Endodermal cell (in vitro differentiated cells): ENCODE results near the gene CAB39. TPM values are rescaled to one million over a fixed set of nuclear protein-coding genes. Genes with fewer than 3 reads are reported as not detected.

Source experiments
- DNase-seq: peaks from one replicate; pipeline ENCODE4 v3.0.0-alpha.2; 2017
- H3K27ac ChIP-seq: 2 replicates; pipeline ENCODE4 v1.5.1; 2013; ENCODE audit warnings: mild to moderate bottlenecking, low read depth, low read length, moderate library complexity
- H3K27me3 ChIP-seq: 2 replicates; pipeline ENCODE4 v1.6.1; 2013; ENCODE audit warnings: mild to moderate bottlenecking, low read length, moderate library complexity; ENCODE audit not compliant: insufficient read depth, control insufficient read depth, poor library complexity, severe bottlenecking
- H3K36me3 ChIP-seq: 2 replicates; pipeline ENCODE4 v1.7.0; 2013; ENCODE audit warnings: mild to moderate bottlenecking, low read length, moderate library complexity; ENCODE audit not compliant: control insufficient read depth, insufficient read depth
- H3K4me1 ChIP-seq: one replicate; pipeline ENCODE4 v1.7.0; 2013; ENCODE audit warnings: low read length; ENCODE audit not compliant: control insufficient read depth, insufficient read depth
- H3K4me3 ChIP-seq: 2 replicates; pipeline ENCODE4 v1.5.1; 2013; ENCODE audit warnings: mild to moderate bottlenecking, low read length, moderate library complexity
- H3K9ac ChIP-seq: 2 replicates; pipeline ENCODE4 v1.6.1; 2013; ENCODE audit warnings: mild to moderate bottlenecking, low read length, moderate library complexity; ENCODE audit not compliant: poor library complexity, severe bottlenecking; ENCODE audit errors: extremely low read depth
- H3K9me3 ChIP-seq: 2 replicates; pipeline ENCODE4 v1.6.1; 2013; ENCODE audit warnings: mild to moderate bottlenecking, low read length, moderate library complexity; ENCODE audit not compliant: control insufficient read depth
- H3K27ac Mint-ChIP-seq: 2 replicates; pipeline ENCODE4 v1.8.0; 2020; ENCODE audit warnings: mixed read lengths
- H3K27me3 Mint-ChIP-seq: 2 replicates; pipeline ENCODE4 v1.8.0; 2021; ENCODE audit warnings: mild to moderate bottlenecking, mixed read lengths; ENCODE audit not compliant: insufficient read depth
- H3K36me3 Mint-ChIP-seq: 2 replicates; pipeline ENCODE4 v1.8.0; 2020; ENCODE audit warnings: low read depth, mixed read lengths
- H3K4me1 Mint-ChIP-seq: 2 replicates; pipeline ENCODE4 v1.8.0; 2020; ENCODE audit warnings: mixed read lengths
- H3K4me3 Mint-ChIP-seq: 2 replicates; pipeline ENCODE4 v1.8.0; 2020; ENCODE audit warnings: mild to moderate bottlenecking, moderate library complexity, mixed read lengths
- H3K9me3 Mint-ChIP-seq: 2 replicates; pipeline ENCODE4 v1.8.0; 2020; ENCODE audit warnings: mild to moderate bottlenecking, mixed read lengths
- WGBS, 2 experiments: methylation state at CpG; one replicate each; pipeline versions ENCODE4 v1.1.5 to v1.1.7; 2013; ENCODE audit warnings: missing lambda C conversion rate in 2 of 2, mixed read lengths in 1 of 2; ENCODE audit not compliant: insufficient coverage in 1 of 2, insufficient read length in 1 of 2; 5-methylcytosine and 5-hydroxymethylcytosine counted together
- total RNA-seq, 2 donors: library from RNA; stranded (reverse); fragmentation: NEBNext Ultra II Directional in 1 of 2; extraction: Animal tissue kit (Norgen Biotek cat#: 25700) in 1 of 2; gene quantifications; 2 replicates in 1 of 2; 3 replicates in 1 of 2; pipeline ENCODE4 v1.2.1, GENCODE V29; 2021
- TF ChIP-seq, protein P1 (sequence below): fragments of 200-600 bp; sonication (generic); conservative IDR thresholded peaks from 2 replicates; pipeline ENCODE4 v1.5.0; 2021; ENCODE audit warnings: antibody characterized with exemption, mild to moderate bottlenecking

CAB39 gene
- total RNA-seq, 2 donors from 2014 or later, result 41.4 to 48.4 TPM

GRCh38 chr2:230829959-230830358, 117.3 kb downstream of the CAB39 start:
- 89 to 93% methylated on average over 5 to 7 of the region's 7 CpGs for WGBS, 2 experiments
- no peak overlapping the region for H3K27ac Mint-ChIP-seq
- peaks cover 50% of the 10 kb centered on the region for H3K27me3 Mint-ChIP-seq

DNA sequence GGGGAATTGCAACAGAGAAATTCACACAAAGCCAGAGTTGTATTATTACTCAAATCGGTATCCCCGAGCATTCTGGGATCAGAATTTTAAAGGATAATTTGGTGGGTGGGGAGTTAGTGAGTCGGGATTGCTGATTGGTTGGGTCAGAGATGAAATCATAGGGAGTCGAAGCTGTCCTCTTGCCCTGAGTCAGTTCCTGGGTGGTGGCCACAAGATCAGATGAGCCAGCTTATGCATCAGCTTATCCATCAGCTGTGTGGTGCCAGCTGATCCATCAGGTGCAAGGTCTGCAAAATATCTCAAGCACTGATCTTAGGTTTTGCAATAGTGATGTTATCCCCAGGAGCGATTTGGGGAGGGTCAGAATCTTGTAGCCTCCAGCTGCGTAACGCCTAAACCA, 117.8 kb downstream of the CAB39 start:
- H3K27me3 Mint-ChIP-seq, result peaks cover 50% of the 10 kb centered on the region
- H3K4me3 ChIP-seq, result no peak overlapping the region

More at GRCh38 chr2:230829959-230830358, 117.3 kb downstream of the CAB39 start:
- H3K27me3 ChIP-seq, result peaks cover 18% of the 10 kb centered on the region
- H3K4me1 ChIP-seq, result no peaks in the 10 kb centered on the region
- no peak overlapping the region for H3K9ac ChIP-seq
- no peak for DNase-seq
- H3K4me3 Mint-ChIP-seq, result no peak overlapping the region
- H3K4me3 ChIP-seq, result no peak overlapping the region
- H3K27ac ChIP-seq, result no peak overlapping the region
- H3K36me3 Mint-ChIP-seq, result no peaks in the 10 kb centered on the region
- H3K9me3 Mint-ChIP-seq, result peaks cover 3% of the 10 kb centered on the region
- TF ChIP-seq, protein P1, sequence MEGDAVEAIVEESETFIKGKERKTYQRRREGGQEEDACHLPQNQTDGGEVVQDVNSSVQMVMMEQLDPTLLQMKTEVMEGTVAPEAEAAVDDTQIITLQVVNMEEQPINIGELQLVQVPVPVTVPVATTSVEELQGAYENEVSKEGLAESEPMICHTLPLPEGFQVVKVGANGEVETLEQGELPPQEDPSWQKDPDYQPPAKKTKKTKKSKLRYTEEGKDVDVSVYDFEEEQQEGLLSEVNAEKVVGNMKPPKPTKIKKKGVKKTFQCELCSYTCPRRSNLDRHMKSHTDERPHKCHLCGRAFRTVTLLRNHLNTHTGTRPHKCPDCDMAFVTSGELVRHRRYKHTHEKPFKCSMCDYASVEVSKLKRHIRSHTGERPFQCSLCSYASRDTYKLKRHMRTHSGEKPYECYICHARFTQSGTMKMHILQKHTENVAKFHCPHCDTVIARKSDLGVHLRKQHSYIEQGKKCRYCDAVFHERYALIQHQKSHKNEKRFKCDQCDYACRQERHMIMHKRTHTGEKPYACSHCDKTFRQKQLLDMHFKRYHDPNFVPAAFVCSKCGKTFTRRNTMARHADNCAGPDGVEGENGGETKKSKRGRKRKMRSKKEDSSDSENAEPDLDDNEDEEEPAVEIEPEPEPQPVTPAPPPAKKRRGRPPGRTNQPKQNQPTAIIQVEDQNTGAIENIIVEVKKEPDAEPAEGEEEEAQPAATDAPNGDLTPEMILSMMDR, result no peak
- no peaks in the 10 kb centered on the region for H3K9me3 ChIP-seq
- no peaks in the 10 kb centered on the region for H3K36me3 ChIP-seq
- no peaks in the 10 kb centered on the region for H3K4me1 Mint-ChIP-seq

GRCh38 chr2:230840301-230840700, 127.7 kb downstream of the CAB39 start:
- WGBS, 2 experiments, result 95 to 100% methylated on average over 1 to 2 of the region's 2 CpGs
- TF ChIP-seq, protein P1, result no peak
- no peak overlapping the region for H3K4me3 Mint-ChIP-seq

More for the DNA sequence above, 117.8 kb downstream of the CAB39 start:
- WGBS, 2 experiments, result 86 to 100% methylated on average over 2 to 7 of the region's 7 CpGs
- no peak for DNase-seq
- H3K4me1 ChIP-seq, result no peaks in the 10 kb centered on the region
- TF ChIP-seq, protein P1, result no peak
- H3K9ac ChIP-seq, result no peak overlapping the region
- Mint-ChIP-seq H3K4me1 (no peaks in the 10 kb centered on the region), H3K27ac (no peak overlapping the region), H3K36me3 (no peaks in the 10 kb centered on the region), H3K4me3 (no peak overlapping the region), H3K9me3 (peaks cover 3% of the 10 kb centered on the region)
- H3K9me3 ChIP-seq, result no peaks in the 10 kb centered on the region
- peaks cover 18% of the 10 kb centered on the region for H3K27me3 ChIP-seq
- no peak overlapping the region for H3K27ac ChIP-seq
- no peaks in the 10 kb centered on the region for H3K36me3 ChIP-seq

More at GRCh38 chr2:230840301-230840700, 127.7 kb downstream of the CAB39 start:
- Histone ChIP-seq H3K4me1 (no peaks in the 10 kb centered on the region), H3K27ac (no peak overlapping the region), H3K9me3 (peaks cover 8% of the 10 kb centered on the region), H3K27me3 (peaks cover 31% of the 10 kb centered on the region), H3K4me3 (no peak overlapping the region), H3K9ac (no peak overlapping the region), H3K36me3 (no peaks in the 10 kb centered on the region)
- H3K36me3 Mint-ChIP-seq, result no peaks in the 10 kb centered on the region
- H3K27ac Mint-ChIP-seq, result no peak overlapping the region
- no peak for DNase-seq
- H3K4me1 Mint-ChIP-seq, result no peaks in the 10 kb centered on the region
- peaks cover 11% of the 10 kb centered on the region for H3K9me3 Mint-ChIP-seq
- peaks cover 28% of the 10 kb centered on the region for H3K27me3 Mint-ChIP-seq
